Measurements from ENCODE around the gene MAL.

DNA sequence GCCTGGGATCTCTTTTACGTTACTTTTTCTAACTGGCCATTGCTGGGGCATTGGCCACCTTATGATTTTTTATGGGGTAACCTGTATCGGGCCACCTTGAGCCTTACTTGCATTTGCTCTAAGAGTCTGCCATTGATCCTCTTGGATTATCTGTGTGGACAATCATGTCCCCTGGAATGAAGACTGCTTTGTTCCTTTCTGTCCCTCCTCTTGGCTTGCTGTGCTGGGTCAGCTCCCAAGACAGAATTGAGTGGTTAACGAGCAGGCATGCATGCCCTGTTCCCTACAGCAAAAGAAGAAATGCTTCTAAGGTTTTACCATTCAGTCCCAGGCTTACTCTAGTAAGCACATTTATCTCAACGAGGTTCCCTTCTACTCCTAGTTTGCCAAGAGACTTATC, 46.3 kb downstream of the MAL start:
- TF ChIP-seq, protein P1, sequence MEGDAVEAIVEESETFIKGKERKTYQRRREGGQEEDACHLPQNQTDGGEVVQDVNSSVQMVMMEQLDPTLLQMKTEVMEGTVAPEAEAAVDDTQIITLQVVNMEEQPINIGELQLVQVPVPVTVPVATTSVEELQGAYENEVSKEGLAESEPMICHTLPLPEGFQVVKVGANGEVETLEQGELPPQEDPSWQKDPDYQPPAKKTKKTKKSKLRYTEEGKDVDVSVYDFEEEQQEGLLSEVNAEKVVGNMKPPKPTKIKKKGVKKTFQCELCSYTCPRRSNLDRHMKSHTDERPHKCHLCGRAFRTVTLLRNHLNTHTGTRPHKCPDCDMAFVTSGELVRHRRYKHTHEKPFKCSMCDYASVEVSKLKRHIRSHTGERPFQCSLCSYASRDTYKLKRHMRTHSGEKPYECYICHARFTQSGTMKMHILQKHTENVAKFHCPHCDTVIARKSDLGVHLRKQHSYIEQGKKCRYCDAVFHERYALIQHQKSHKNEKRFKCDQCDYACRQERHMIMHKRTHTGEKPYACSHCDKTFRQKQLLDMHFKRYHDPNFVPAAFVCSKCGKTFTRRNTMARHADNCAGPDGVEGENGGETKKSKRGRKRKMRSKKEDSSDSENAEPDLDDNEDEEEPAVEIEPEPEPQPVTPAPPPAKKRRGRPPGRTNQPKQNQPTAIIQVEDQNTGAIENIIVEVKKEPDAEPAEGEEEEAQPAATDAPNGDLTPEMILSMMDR (IDR thresholded peaks at IDR 0.05) = no peak
- no peak for TF ChIP-seq EZH2 (IDR thresholded peaks at IDR 0.05)
